ENCODE data around the gene DUSP1.

The DUSP1 gene

GRCh38 chr5:172777881-172778814, 7.2 kb upstream of the DUSP1 start:
- no peak for DNase-seq

GRCh38 chr5:172776235-172776594, 5.2 kb upstream of the DUSP1 start:
- DNase-seq = no peak

GRCh38 chr5:172775326-172776234, 4.6 kb upstream of the DUSP1 start:
- no peak for DNase-seq

- DNase-seq = no peak
Observed at GRCh38 chr5:172774561-172775315, 3.7 kb upstream of the DUSP1 start.

- DNase-seq = no peak
Observed at GRCh38 chr5:172773481-172774469, 2.8 kb upstream of the DUSP1 start.

GRCh38 chr5:172772112-172772906, 1.3 kb upstream of the DUSP1 start:
- DNase-seq = peak; percentile 91

GRCh38 chr5:172771439-172772111, 580 bp upstream of the DUSP1 start:
- no peak for DNase-seq

GRCh38 chr5:172770374-172770674, 671 bp downstream of the DUSP1 start:
- no peak for DNase-seq

GRCh38 chr5:172769616-172770373, 1.2 kb downstream of the DUSP1 start:
- no peak for DNase-seq

- no peak for DNase-seq
Observed at GRCh38 chr5:172769342-172769615, 1.7 kb downstream of the DUSP1 start.

- no peak for DNase-seq
Observed at GRCh38 chr5:172768573-172769341, 2.2 kb downstream of the DUSP1 start.

GRCh38 chr5:172768098-172768572, 2.9 kb downstream of the DUSP1 start:
- DNase-seq = no peak

GRCh38 chr5:172766287-172767108, 4.5 kb downstream of the DUSP1 start:
- DNase-seq = no peak

- DNase-seq = no peak
Observed at GRCh38 chr5:172765766-172766286, 5.2 kb downstream of the DUSP1 start.

- DNase-seq = peak; percentile 90
Observed at GRCh38 chr5:172764861-172765765, 5.9 kb downstream of the DUSP1 start.

GRCh38 chr5:172763120-172763464, 7.9 kb downstream of the DUSP1 start:
- DNase-seq = no peak

Measured in activated CD8-positive, alpha-beta memory T cell treated with anti-CD3 and anti-CD28 coated beads, Interleukin-2, amount 50 U/mL, for 48 hours (primary cell).